Neural cell (in vitro differentiated cells): Measurements from ENCODE around the gene TSPAN1. TPM values are rescaled to one million over a fixed set of nuclear protein-coding genes. Genes with fewer than 3 reads are reported as not detected.

Experiments used
- H2AFZ ChIP-seq: fragments of 200-600, 300-800 bp; sonication (generic), shearing (Covaris generic); 2 replicates; pipeline ENCODE4 v1.6.0; 2014; ENCODE audit warnings: low read depth, mild to moderate bottlenecking, antibody characterized with exemption, low read length, moderate library complexity
- H3F3A ChIP-seq: fragments of 200-600 bp; shearing (Covaris generic); 2 replicates; pipeline ENCODE4 v1.6.1; 2016; ENCODE audit warnings: mild to moderate bottlenecking, moderate library complexity, mixed read lengths, antibody characterized with exemption, low read length; ENCODE audit not compliant: insufficient read depth, poor library complexity, severe bottlenecking
- H3K27ac ChIP-seq: fragments of 200-600, 300-800 bp; sonication (generic), shearing (Covaris generic); 2 replicates; pipeline ENCODE4 v1.5.1; 2014; ENCODE audit warnings: mild to moderate bottlenecking, low read length, moderate library complexity
- H3K27me3 ChIP-seq: fragments of 300-800, 200-600 bp; sonication (generic), shearing (Covaris generic); 2 replicates; pipeline ENCODE4 v1.6.0; 2014; ENCODE audit warnings: mild to moderate bottlenecking, low read depth, low read length, moderate library complexity; ENCODE audit not compliant: insufficient read depth
- H3K36me3 ChIP-seq: fragments of 300-800, 200-600 bp; sonication (generic), shearing (Covaris generic); 2 replicates; pipeline ENCODE4 v1.5.1; 2014; ENCODE audit warnings: mild to moderate bottlenecking, antibody characterized with exemption, low read length, moderate library complexity; ENCODE audit not compliant: insufficient read depth
- H3K4me2 ChIP-seq: fragments of 300-800, 200-600 bp; sonication (generic), shearing (Covaris generic); 2 replicates; pipeline ENCODE4 v1.6.0; 2014; ENCODE audit warnings: mild to moderate bottlenecking, low read length
- H3K4me3 ChIP-seq: fragments of 300-800, 200-600 bp; sonication (generic), shearing (Covaris generic); 2 replicates; pipeline ENCODE4 v1.5.1; 2014; ENCODE audit warnings: mild to moderate bottlenecking, low read length, moderate library complexity
- H3K79me2 ChIP-seq: fragments of 200-600 bp; shearing (Covaris generic); replicated peaks from 2 replicates; pipeline ENCODE4 v1.6.0; 2014; ENCODE audit warnings: mild to moderate bottlenecking, low read length, moderate library complexity; ENCODE audit not compliant: insufficient read depth
- H3K9ac ChIP-seq: fragments of 300-800, 200-600 bp; sonication (generic), shearing (Covaris generic); 2 replicates; pipeline ENCODE4 v1.6.1; 2016; ENCODE audit warnings: mild to moderate bottlenecking, low read length, mixed read lengths
- H3K9me2 ChIP-seq: fragments of 200-600 bp; shearing (Covaris generic); 2 replicates; pipeline ENCODE4 v1.6.1; 2016; ENCODE audit warnings: mild to moderate bottlenecking, low read length, mixed read lengths; ENCODE audit not compliant: insufficient read depth
- H3K9me3 ChIP-seq: fragments of 200-600, 300-800 bp; sonication (generic), shearing (Covaris generic); 2 replicates; pipeline ENCODE4 v1.6.1; 2016; ENCODE audit warnings: mild to moderate bottlenecking, mixed run types, low read length, moderate library complexity, mixed read lengths
- H4K20me1 ChIP-seq: fragments of 200-600 bp; shearing (Covaris generic); 2 replicates; pipeline ENCODE4 v1.6.1; 2016; ENCODE audit warnings: mild to moderate bottlenecking, mixed run types; ENCODE audit not compliant: insufficient read depth
- EP300 ChIP-seq: fragments of 450-650 bp; conservative IDR thresholded peaks from 2 replicates; pipeline ENCODE4 v1.6.1; 2014; ENCODE audit warnings: antibody characterized with exemption, mild to moderate bottlenecking, moderate library complexity; ENCODE audit not compliant: poor library complexity, severe bottlenecking
- EZH2 ChIP-seq: fragments of 200-600, 300-800 bp; shearing (Covaris generic), sonication (generic); IDR thresholded peaks from 2 replicates; pipeline ENCODE4 v1.6.1; 2014; ENCODE audit warnings: antibody characterized with exemption, low read length, borderline replicate concordance, mild to moderate bottlenecking; ENCODE audit not compliant: insufficient read depth, poor library complexity, severe bottlenecking
- MXI1 ChIP-seq: fragments of 450-650 bp; conservative IDR thresholded peaks from 2 replicates; pipeline ENCODE4 v1.6.1; 2014; ENCODE audit warnings: antibody characterized with exemption, mild to moderate bottlenecking; ENCODE audit not compliant: poor library complexity, severe bottlenecking
- POLR2AphosphoS5 ChIP-seq: IDR thresholded peaks from 2 replicates; pipeline ENCODE4 v1.6.1; 2012
- RAD21 ChIP-seq: fragments of 450-650 bp; conservative IDR thresholded peaks from 2 replicates; pipeline ENCODE4 v1.6.1; 2014; ENCODE audit warnings: antibody characterized with exemption, mild to moderate bottlenecking, moderate library complexity
- REST ChIP-seq: IDR thresholded peaks from 2 replicates; pipeline ENCODE4 v1.6.1; 2012; ENCODE audit warnings: borderline replicate concordance
- SMC3 ChIP-seq: fragments of 450-650 bp; conservative IDR thresholded peaks from 2 replicates; pipeline ENCODE4 v1.6.1; 2014; ENCODE audit warnings: antibody characterized with exemption, mild to moderate bottlenecking, moderate library complexity; ENCODE audit not compliant: poor library complexity
- TAF1 ChIP-seq: IDR thresholded peaks from 2 replicates; pipeline ENCODE4 v1.6.1; 2012; ENCODE audit warnings: low read depth
- polyA plus RNA-seq: library from polyadenylated mRNA; depleted of rRNA; stranded (reverse); fragments of >200 nt; gene quantifications from 2 replicates; pipeline ENCODE4 v1.2.3, GENCODE V29; 2014
- TF ChIP-seq, protein P1 (sequence below): fragments of 450-650 bp; IDR thresholded peaks from 2 replicates; pipeline ENCODE4 v1.5.1; 2014; ENCODE audit warnings: antibody characterized with exemption, mild to moderate bottlenecking, moderate library complexity; ENCODE audit not compliant: poor library complexity, severe bottlenecking

Gene TSPAN1
- polyA plus RNA-seq, 1 donor from 2014 or later: 0.62 TPM

- H3K9ac ChIP-seq: no peak overlapping the region
- no peak for TF ChIP-seq REST
- TF ChIP-seq RAD21: no peak
- TF ChIP-seq TAF1: no peak
- no peak for TF ChIP-seq EP300
- no peak for TF ChIP-seq EZH2
- TF ChIP-seq, protein P1, sequence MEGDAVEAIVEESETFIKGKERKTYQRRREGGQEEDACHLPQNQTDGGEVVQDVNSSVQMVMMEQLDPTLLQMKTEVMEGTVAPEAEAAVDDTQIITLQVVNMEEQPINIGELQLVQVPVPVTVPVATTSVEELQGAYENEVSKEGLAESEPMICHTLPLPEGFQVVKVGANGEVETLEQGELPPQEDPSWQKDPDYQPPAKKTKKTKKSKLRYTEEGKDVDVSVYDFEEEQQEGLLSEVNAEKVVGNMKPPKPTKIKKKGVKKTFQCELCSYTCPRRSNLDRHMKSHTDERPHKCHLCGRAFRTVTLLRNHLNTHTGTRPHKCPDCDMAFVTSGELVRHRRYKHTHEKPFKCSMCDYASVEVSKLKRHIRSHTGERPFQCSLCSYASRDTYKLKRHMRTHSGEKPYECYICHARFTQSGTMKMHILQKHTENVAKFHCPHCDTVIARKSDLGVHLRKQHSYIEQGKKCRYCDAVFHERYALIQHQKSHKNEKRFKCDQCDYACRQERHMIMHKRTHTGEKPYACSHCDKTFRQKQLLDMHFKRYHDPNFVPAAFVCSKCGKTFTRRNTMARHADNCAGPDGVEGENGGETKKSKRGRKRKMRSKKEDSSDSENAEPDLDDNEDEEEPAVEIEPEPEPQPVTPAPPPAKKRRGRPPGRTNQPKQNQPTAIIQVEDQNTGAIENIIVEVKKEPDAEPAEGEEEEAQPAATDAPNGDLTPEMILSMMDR: no peak
- TF ChIP-seq SMC3: no peak
- no peak for TF ChIP-seq MXI1
- TF ChIP-seq POLR2AphosphoS5: no peak
- H3K27ac ChIP-seq: no peak overlapping the region
- H2AFZ ChIP-seq: no peak overlapping the region
- H3K27me3 ChIP-seq: no peaks in the 10 kb centered on the region
- H3K9me3 ChIP-seq: no peaks in the 10 kb centered on the region
- H3K4me3 ChIP-seq: no peak overlapping the region
- no peaks in the 10 kb centered on the region for H3F3A ChIP-seq
- H3K79me2 ChIP-seq: no peaks in the 10 kb centered on the region
- no peaks in the 10 kb centered on the region for H3K9me2 ChIP-seq
- H3K36me3 ChIP-seq: no peaks in the 10 kb centered on the region
- H3K4me2 ChIP-seq: no peak overlapping the region
- H4K20me1 ChIP-seq: no peaks in the 10 kb centered on the region
Observed at GRCh38 chr1:46184920-46185658, 10.2 kb downstream of the TSPAN1 start.

DNA sequence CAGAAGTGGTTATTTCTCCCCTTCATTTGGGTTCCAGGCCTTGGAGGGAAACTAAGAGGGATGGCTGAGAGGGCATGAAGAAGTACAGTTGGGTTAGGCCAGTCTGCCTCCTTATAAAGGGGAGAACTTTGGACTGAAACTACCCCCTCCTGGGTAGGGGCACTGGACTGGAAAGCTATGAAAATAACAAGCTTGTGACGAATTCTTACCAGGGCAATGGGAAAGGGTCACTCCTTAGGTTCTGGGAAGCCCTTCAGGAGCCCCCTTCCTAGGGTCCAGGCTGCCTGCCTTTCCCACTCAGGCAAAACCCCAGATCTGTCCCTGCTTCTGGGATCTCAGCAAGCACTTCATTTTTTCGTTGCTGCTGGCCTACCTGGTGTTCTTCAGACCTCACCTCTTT, 11.2 kb downstream of the TSPAN1 start:
- no peak overlapping the region for H3K4me3 ChIP-seq
- no peak for TF ChIP-seq RAD21
- no peak for TF ChIP-seq MXI1
- TF ChIP-seq REST: no peak
- TF ChIP-seq, protein P1: no peak
- TF ChIP-seq EP300: no peak
- TF ChIP-seq POLR2AphosphoS5: no peak
- no peak for TF ChIP-seq TAF1
- TF ChIP-seq EZH2: no peak
- TF ChIP-seq SMC3: no peak
- no peaks in the 10 kb centered on the region for H3K9me3 ChIP-seq
- H3K4me2 ChIP-seq: no peak overlapping the region
- no peak overlapping the region for H3K27ac ChIP-seq
- H3K79me2 ChIP-seq: no peaks in the 10 kb centered on the region
- no peak overlapping the region for H2AFZ ChIP-seq
- H4K20me1 ChIP-seq: no peaks in the 10 kb centered on the region
- H3F3A ChIP-seq: no peaks in the 10 kb centered on the region
- no peaks in the 10 kb centered on the region for H3K27me3 ChIP-seq
- H3K9ac ChIP-seq: no peak overlapping the region
- no peaks in the 10 kb centered on the region for H3K9me2 ChIP-seq
- no peaks in the 10 kb centered on the region for H3K36me3 ChIP-seq
